CD8-positive, alpha-beta memory T cell (primary cell): Measurements from ENCODE around the gene ADD2. TPM values are rescaled to one million over a fixed set of nuclear protein-coding genes. Genes with fewer than 3 reads are reported as not detected.

Source experiments
- CTCF ChIA-PET: fragments of 350-600 bp; sonication (Branson Sonifier 250); formaldehyde crosslinking; loops from one replicate; lab custom pipeline; 2021; ENCODE audit warnings: antibody characterized with exemption; lab: Charles Lee
- POLR2A ChIA-PET: fragments of 350-600 bp; sonication (Branson Sonifier 250); formaldehyde crosslinking; loops from one replicate; lab custom pipeline; 2021; ENCODE audit warnings: antibody characterized with exemption; lab: Charles Lee
- DNase-seq, 5 donors: peaks; one replicate each; pipeline versions ENCODE4 v3.0.0 to v3.0.0-alpha.2; 2020 to 2022; ENCODE audit warnings: mixed read lengths in 1 of 5
- H3K27ac ChIP-seq: one replicate; pipeline ENCODE4 v1.7.0; 2013; ENCODE audit warnings: low read depth, mild to moderate bottlenecking, low read length, moderate library complexity
- H3K27me3 ChIP-seq: 2 replicates; pipeline ENCODE4 v1.7.0; 2013; ENCODE audit warnings: low read length, mild to moderate bottlenecking; ENCODE audit not compliant: insufficient read depth, poor library complexity, severe bottlenecking
- H3K36me3 ChIP-seq: 2 replicates; pipeline ENCODE4 v1.7.0; 2013; ENCODE audit warnings: mild to moderate bottlenecking, low read length, moderate library complexity; ENCODE audit not compliant: insufficient read depth
- H3K4me1 ChIP-seq: 2 replicates; pipeline ENCODE4 v1.7.0; 2013; ENCODE audit warnings: mild to moderate bottlenecking, low read length, moderate library complexity; ENCODE audit not compliant: insufficient read depth
- H3K4me3 ChIP-seq: 2 replicates; pipeline ENCODE4 v1.7.0; 2013; ENCODE audit warnings: mild to moderate bottlenecking, low read length
- H3K9me3 ChIP-seq: 2 replicates; pipeline ENCODE4 v1.7.0; 2013; ENCODE audit warnings: mild to moderate bottlenecking, low read length
- H3K27ac Mint-ChIP-seq, 8 donors: one replicate each; pipeline ENCODE4 v1.8.0; 2020 to 2021; ENCODE audit warnings: mixed read lengths in 8 of 8, mild to moderate bottlenecking in 6 of 8, inconsistent platforms in 3 of 8, moderate library complexity in 3 of 8
- H3K27me3 Mint-ChIP-seq, 2 donors: one replicate each; pipeline ENCODE4 v1.8.0; 2020 to 2021; ENCODE audit warnings: mixed read lengths in 2 of 2, mild to moderate bottlenecking in 1 of 2, moderate library complexity in 1 of 2
- H3K36me3 Mint-ChIP-seq, 3 donors: one replicate each; pipeline ENCODE4 v1.8.0; 2020 to 2021; ENCODE audit warnings: mixed read lengths in 3 of 3, inconsistent platforms in 1 of 3, mild to moderate bottlenecking in 1 of 3
- H3K4me1 Mint-ChIP-seq, 3 donors: one replicate each; pipeline ENCODE4 v1.8.0; 2020 to 2021; ENCODE audit warnings: mixed read lengths in 3 of 3, inconsistent platforms in 1 of 3, mild to moderate bottlenecking in 1 of 3
- H3K4me3 Mint-ChIP-seq, 7 donors: one replicate each; pipeline ENCODE4 v1.8.0; 2020 to 2021; ENCODE audit warnings: mixed read lengths in 7 of 7, mild to moderate bottlenecking in 6 of 7, moderate library complexity in 4 of 7, inconsistent platforms in 2 of 7
- H3K9me3 Mint-ChIP-seq, 5 donors: one replicate each; pipeline ENCODE4 v1.8.0; 2020 to 2022; ENCODE audit warnings: mixed read lengths in 5 of 5, mild to moderate bottlenecking in 3 of 5, moderate library complexity in 2 of 5, inconsistent platforms in 1 of 5
- polyA plus RNA-seq: library from polyadenylated mRNA; unstranded; fragments of 300-500 nt; fragmentation: Illumina TruSeq; gene quantifications from one replicate; pipeline ENCODE4 v1.2.3, GENCODE V29; 2021
- total RNA-seq, 2 experiments: library from RNA; stranded (reverse); gene quantifications; one replicate each; pipeline ENCODE4 v1.2.3, GENCODE V29; 2021

ADD2 gene
- total and polyA plus RNA-seq, 3 experiments from 2014 or later = 0.18 to 1.2 (median 0.74) TPM

DNA sequence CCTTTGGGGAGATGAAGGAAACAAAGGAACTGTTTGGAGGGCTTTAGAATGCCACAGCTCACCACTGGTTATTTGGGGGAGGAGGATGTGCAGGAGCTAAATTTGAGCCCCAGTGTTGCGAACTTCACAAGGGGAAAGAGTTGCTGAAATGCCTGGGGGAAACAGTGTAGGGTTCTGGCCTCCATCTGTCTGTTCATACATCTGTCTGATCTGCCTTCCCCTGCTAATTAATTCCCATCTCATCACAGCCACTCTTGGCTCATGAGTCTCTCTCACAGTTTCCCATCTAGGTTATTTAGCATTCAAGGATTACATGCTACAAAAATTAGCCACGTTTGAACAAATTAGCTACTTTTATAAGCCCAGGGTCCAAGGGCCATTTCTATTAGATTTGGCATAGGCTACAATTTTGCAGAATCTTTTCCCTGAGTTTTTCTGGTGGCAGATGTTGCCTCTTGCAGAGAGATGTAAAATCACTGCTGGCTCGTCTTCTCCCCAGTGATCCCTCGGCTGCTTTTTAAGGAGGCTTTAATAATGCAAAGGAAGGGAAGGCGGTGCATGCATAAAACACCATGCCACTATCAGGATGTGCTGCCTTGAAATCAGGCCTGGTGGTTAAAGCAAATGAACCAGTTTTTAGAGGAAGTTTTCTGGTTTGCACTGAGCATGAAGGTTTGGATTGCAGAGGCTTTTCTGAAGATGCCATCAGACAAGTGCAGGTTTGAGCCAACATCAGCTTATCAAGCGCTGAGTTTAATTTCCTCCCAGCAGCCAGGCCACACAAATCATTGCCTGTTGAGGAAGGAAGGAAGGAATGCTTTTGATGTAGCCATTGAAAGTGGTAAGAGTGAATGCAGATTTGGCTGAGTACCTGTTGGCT lies 35.0 kb downstream of the ADD2 start:
- Mint-ChIP-seq H3K4me3 (no peak overlapping the region), H3K36me3 (no peaks in the 10 kb centered on the region), H3K27ac (no peak overlapping the region), H3K9me3 (peaks cover 0 to 6% (median 0%) of the 10 kb centered on the region in 5 donors), H3K4me1 (no peaks in the 10 kb centered on the region), H3K27me3 (peaks cover 20 to 46% of the 10 kb centered on the region in 2 donors)
- Histone ChIP-seq H3K4me3 (no peak overlapping the region), H3K27me3 (no peaks in the 10 kb centered on the region), H3K9me3 (no peaks in the 10 kb centered on the region), H3K36me3 (no peaks in the 10 kb centered on the region), H3K4me1 (no peaks in the 10 kb centered on the region), H3K27ac (no peak overlapping the region)
- ChIA-PET POLR2A (no interaction called here), CTCF (no interaction called here)
- no peak for DNase-seq

DNA sequence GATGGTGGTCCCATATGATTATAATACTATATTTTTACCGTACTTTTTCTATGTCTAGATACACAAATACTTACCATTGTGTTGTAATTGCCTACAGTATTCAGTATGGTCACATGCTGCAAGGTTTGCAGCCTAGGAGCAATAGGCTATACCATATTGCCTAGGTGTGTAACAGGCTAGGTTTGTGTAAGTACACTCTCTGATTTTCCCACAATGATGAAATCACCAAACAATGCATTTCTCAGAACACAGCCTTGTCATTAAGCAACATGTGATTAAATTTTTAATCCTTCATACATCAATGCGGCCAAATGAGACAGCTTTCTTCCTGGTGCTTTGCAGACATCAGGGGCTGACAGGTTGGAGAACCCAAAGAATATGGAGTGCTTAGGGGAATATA lies 37.3 kb downstream of the ADD2 start:
- Histone ChIP-seq H3K9me3 (no peaks in the 10 kb centered on the region), H3K4me1 (no peaks in the 10 kb centered on the region), H3K36me3 (no peaks in the 10 kb centered on the region), H3K27me3 (no peaks in the 10 kb centered on the region), H3K27ac (no peak overlapping the region), H3K4me3 (no peak overlapping the region)
- H3K27me3 Mint-ChIP-seq = peaks cover 18 to 42% of the 10 kb centered on the region in 2 donors
- no peak overlapping the region for H3K4me3 Mint-ChIP-seq
- H3K4me1 Mint-ChIP-seq = no peaks in the 10 kb centered on the region
- H3K9me3 Mint-ChIP-seq = no peaks in the 10 kb centered on the region
- H3K36me3 Mint-ChIP-seq = no peaks in the 10 kb centered on the region
- no peak for DNase-seq
- H3K27ac Mint-ChIP-seq = no peak overlapping the region
- CTCF ChIA-PET = no interaction called here
- POLR2A ChIA-PET = no interaction called here

DNA sequence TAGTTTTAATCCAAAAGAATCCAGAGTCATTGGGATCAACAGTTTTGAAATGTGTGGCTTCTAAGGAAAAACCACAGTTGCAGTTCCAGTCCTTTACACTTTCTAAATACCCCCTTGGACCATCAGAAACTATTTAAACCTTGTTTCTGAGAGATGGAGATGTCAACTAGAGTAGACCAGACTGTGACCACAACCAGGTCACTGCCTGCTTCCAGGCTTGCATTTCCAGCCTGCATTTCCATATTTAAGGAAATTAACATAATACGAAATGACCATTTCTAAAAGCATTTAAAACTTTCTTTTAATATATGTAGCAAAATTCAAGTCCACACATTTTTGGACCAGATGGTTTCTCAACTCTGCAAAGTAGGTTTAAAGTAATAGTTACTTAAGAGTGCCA lies 38.4 kb downstream of the ADD2 start:
- no peak for DNase-seq
- H3K4me1 ChIP-seq = no peaks in the 10 kb centered on the region
- H3K27me3 Mint-ChIP-seq = peaks cover 18 to 36% of the 10 kb centered on the region in 2 donors
- ChIA-PET CTCF (no interaction called here), POLR2A (no interaction called here)
- H3K9me3 ChIP-seq = no peaks in the 10 kb centered on the region
- no peaks in the 10 kb centered on the region for H3K4me1 Mint-ChIP-seq
- H3K27ac Mint-ChIP-seq = no peak overlapping the region
- H3K27me3 ChIP-seq = no peaks in the 10 kb centered on the region
- no peaks in the 10 kb centered on the region for H3K36me3 Mint-ChIP-seq
- H3K27ac ChIP-seq = no peak overlapping the region
- H3K36me3 ChIP-seq = no peaks in the 10 kb centered on the region
- no peak overlapping the region for H3K4me3 ChIP-seq
- no peak overlapping the region for H3K4me3 Mint-ChIP-seq
- H3K9me3 Mint-ChIP-seq = no peaks in the 10 kb centered on the region

DNA sequence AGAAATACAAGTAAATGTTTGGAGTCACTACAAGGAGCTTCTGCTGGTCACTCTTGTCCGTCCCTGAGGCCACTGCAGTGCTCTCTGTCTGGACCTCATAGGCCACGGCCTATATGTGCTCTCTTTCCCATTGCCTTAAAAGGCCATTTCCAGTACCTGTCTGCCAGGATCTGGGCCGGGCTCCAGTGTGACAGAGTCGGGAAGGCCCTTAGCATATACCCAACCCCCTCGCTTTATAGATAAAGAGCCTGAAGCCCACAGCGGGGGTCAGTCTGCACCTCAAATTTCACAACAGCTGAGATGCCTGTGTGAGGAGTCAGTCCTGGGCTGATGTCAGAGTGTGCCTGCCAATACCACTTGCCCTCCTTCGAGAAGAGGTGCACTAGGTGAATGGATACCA lies 39.9 kb downstream of the ADD2 start:
- H3K27me3 Mint-ChIP-seq = peaks cover 13 to 20% of the 10 kb centered on the region in 2 donors
- Histone ChIP-seq H3K4me1 (no peaks in the 10 kb centered on the region), H3K27me3 (no peaks in the 10 kb centered on the region), H3K27ac (no peak overlapping the region), H3K36me3 (no peaks in the 10 kb centered on the region), H3K4me3 (no peak overlapping the region), H3K9me3 (no peaks in the 10 kb centered on the region)
- H3K4me1 Mint-ChIP-seq = no peaks in the 10 kb centered on the region
- POLR2A ChIA-PET = interaction anchor here (0.7 kb wide), 1 partner anchor 210 kb away, joined by 3 read pairs; no protein-coding TSS in a partner anchor
- no peak overlapping the region for H3K4me3 Mint-ChIP-seq
- no peak overlapping the region for H3K27ac Mint-ChIP-seq
- CTCF ChIA-PET = no interaction called here
- H3K36me3 Mint-ChIP-seq = no peaks in the 10 kb centered on the region
- H3K9me3 Mint-ChIP-seq = no peaks in the 10 kb centered on the region
- DNase-seq = no peak

DNA sequence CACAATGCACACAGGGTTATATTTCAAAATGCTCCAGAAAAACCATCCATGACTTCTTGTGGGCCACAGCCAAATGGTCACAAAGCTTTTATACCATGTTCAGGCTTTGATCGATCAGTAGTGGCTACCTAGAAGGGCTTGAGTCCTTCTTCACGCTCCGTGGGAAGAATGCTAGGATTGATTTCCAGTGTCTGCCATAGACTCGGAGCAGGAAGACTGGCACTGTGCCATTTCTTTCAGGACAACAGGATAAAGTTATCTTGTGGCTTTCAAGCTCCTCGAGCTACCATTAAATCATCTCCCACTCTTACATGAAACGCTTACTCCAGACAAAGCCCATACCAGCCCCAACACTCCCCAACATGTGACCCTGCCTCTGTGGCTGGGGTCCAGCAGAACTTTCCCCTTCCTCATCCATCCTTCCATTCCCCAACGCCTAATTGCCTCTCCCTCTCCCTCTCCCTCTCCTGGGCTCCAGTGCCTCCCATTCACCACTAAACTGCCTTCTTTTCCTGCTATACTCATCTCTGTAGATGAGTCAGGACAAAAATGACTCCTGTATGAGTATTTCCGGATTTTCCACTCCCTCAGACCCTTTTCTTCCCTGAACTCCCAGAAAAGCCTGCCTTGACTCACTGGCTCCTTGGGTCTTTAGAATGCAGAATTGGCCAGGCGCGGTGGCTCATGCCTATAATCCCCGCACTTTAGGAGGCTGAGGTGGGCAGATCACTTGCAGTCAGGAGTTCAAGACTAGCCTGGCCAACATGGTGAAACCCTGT lies 40.9 kb downstream of the ADD2 start:
- ChIA-PET CTCF (no interaction called here), POLR2A (no interaction called here)
- no peak overlapping the region for H3K27ac Mint-ChIP-seq

DNA sequence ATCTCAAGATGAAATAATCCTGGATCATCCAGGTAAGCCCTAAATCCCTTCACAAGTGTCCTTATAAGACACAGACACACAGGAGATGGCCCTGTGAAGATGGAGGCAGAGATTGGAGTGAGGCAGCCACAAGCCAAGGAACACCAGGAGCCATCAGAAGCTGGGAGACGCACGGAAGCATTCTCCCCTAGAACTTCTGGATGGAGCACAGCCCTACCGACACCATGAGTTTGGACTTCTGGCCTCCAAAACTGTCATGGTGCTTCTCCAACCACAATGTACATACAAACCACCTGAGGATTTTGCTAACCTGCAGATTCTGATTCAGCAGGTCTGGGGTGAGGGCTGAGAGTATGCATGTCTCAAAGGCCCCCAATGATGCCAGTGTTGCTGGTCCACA lies 42.5 kb downstream of the ADD2 start:
- ChIA-PET POLR2A (no interaction called here), CTCF (no interaction called here)
- Histone ChIP-seq H3K4me3 (no peak overlapping the region), H3K27ac (no peak overlapping the region), H3K9me3 (no peaks in the 10 kb centered on the region), H3K36me3 (no peaks in the 10 kb centered on the region), H3K27me3 (no peaks in the 10 kb centered on the region), H3K4me1 (no peaks in the 10 kb centered on the region)
- Mint-ChIP-seq H3K4me3 (no peak overlapping the region), H3K9me3 (no peaks in the 10 kb centered on the region), H3K4me1 (no peaks in the 10 kb centered on the region), H3K27ac (no peak overlapping the region), H3K27me3 (peaks cover 9 to 14% of the 10 kb centered on the region in 2 donors), H3K36me3 (no peaks in the 10 kb centered on the region)
- no peak for DNase-seq

More for the DNA sequence above, 40.9 kb downstream of the ADD2 start:
- Histone ChIP-seq H3K27ac (no peak overlapping the region), H3K9me3 (no peaks in the 10 kb centered on the region), H3K27me3 (no peaks in the 10 kb centered on the region), H3K36me3 (no peaks in the 10 kb centered on the region), H3K4me3 (no peak overlapping the region), H3K4me1 (no peaks in the 10 kb centered on the region)
- no peak overlapping the region for H3K4me3 Mint-ChIP-seq
- DNase-seq = no peak
- H3K27me3 Mint-ChIP-seq = peaks cover 13 to 14% of the 10 kb centered on the region in 2 donors
- H3K36me3 Mint-ChIP-seq = no peaks in the 10 kb centered on the region
- H3K9me3 Mint-ChIP-seq = no peaks in the 10 kb centered on the region
- H3K4me1 Mint-ChIP-seq = no peaks in the 10 kb centered on the region

DNA sequence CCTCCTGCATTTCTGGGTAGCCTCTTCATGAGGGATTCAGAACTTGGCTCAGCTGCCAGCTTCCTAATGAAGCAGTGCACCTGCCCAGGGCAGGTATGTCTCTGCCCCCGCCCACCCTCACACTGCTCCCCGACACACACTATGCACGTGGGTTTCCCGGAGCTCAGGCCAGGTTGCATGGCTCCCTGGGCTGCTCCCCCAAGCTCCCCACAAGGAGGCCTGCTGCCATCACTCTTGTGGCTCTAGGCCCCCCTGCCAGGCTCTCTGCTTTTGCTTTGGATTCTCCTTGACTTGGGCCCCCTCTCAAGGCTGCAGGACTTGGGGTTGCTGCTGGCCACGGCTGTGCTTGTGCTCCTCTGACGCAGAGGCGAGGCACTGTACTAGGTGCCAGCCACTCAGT lies 43.6 kb downstream of the ADD2 start:
- H3K27ac Mint-ChIP-seq = no peak overlapping the region
- POLR2A ChIA-PET = no interaction called here
- peaks cover 10 to 12% of the 10 kb centered on the region in 2 donors for H3K27me3 Mint-ChIP-seq
- H3K36me3 Mint-ChIP-seq = no peaks in the 10 kb centered on the region
- no peaks in the 10 kb centered on the region for H3K4me1 Mint-ChIP-seq
- H3K4me3 ChIP-seq = no peak overlapping the region
- CTCF ChIA-PET = no interaction called here
- H3K27ac ChIP-seq = no peak overlapping the region
- no peaks in the 10 kb centered on the region for H3K4me1 ChIP-seq
- H3K4me3 Mint-ChIP-seq = no peak overlapping the region
- no peaks in the 10 kb centered on the region for H3K9me3 ChIP-seq
- H3K36me3 ChIP-seq = no peaks in the 10 kb centered on the region
- H3K9me3 Mint-ChIP-seq = no peaks in the 10 kb centered on the region
- DNase-seq = no peak
- no peaks in the 10 kb centered on the region for H3K27me3 ChIP-seq

DNA sequence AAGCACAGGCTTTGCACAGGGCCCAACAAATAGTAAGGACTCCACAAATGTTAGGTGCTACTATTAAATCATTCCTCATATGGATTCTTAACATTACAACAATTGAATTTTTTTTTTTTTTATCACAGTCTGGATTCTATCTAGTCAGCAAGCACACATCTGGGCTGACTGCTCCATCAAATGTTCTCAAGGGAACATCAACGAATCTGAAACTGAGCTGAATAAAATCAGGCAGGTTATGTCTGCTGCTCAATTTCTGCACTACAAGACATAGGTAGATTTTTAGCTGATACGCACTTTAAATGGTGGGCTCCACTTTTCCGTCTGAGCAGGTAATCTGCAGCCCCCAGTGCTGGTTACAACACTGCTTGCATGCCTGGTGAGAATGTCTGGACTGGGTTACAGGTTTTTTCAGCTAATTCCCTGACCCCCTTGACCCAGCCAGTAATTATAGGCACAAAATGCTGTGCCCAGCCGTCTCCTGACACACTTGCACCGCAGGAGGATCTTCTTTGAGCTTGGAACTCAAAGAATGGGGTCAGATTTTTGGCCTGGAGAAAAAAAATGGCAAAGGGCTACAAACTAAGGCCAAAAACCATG lies 44.6 kb downstream of the ADD2 start:
- Histone ChIP-seq H3K4me3 (no peak overlapping the region), H3K27me3 (no peaks in the 10 kb centered on the region), H3K4me1 (no peaks in the 10 kb centered on the region), H3K27ac (no peak overlapping the region), H3K9me3 (no peaks in the 10 kb centered on the region), H3K36me3 (no peaks in the 10 kb centered on the region)
- no peak overlapping the region for H3K27ac Mint-ChIP-seq
- ChIA-PET POLR2A (no interaction called here), CTCF (no interaction called here)
- H3K36me3 Mint-ChIP-seq = no peaks in the 10 kb centered on the region
- H3K4me1 Mint-ChIP-seq = no peaks in the 10 kb centered on the region
- peaks cover 10 to 12% of the 10 kb centered on the region in 2 donors for H3K27me3 Mint-ChIP-seq
- H3K4me3 Mint-ChIP-seq = no peak overlapping the region
- DNase-seq = no peak
- no peaks in the 10 kb centered on the region for H3K9me3 Mint-ChIP-seq
